ENCODE data around the gene SUFU.

DNA sequence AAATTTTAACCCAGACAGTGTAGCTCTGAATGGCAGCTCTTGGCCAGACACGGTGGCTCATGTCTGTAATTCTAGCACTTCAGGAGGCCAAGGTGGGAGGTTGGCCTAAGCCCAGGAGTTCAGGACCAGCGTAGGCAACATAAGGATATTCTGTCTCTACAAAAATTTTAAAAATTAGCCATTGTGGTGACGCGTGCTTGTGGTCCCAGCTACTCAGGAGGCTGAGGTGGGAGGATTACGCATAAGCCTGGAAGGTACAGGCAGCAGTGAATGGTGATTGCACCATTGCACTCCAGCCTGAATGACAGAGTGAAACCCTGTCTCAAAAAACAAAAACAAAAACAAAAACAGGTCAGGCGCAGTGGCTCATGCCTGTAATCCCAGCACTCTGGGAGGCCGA lies 50.0 kb downstream of the SUFU start:
- TF ChIP-seq, protein P1, sequence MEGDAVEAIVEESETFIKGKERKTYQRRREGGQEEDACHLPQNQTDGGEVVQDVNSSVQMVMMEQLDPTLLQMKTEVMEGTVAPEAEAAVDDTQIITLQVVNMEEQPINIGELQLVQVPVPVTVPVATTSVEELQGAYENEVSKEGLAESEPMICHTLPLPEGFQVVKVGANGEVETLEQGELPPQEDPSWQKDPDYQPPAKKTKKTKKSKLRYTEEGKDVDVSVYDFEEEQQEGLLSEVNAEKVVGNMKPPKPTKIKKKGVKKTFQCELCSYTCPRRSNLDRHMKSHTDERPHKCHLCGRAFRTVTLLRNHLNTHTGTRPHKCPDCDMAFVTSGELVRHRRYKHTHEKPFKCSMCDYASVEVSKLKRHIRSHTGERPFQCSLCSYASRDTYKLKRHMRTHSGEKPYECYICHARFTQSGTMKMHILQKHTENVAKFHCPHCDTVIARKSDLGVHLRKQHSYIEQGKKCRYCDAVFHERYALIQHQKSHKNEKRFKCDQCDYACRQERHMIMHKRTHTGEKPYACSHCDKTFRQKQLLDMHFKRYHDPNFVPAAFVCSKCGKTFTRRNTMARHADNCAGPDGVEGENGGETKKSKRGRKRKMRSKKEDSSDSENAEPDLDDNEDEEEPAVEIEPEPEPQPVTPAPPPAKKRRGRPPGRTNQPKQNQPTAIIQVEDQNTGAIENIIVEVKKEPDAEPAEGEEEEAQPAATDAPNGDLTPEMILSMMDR (conservative IDR thresholded peaks at IDR 0.05; ENCODE audit: low read depth in 2 of 2), result no peak
- TF ChIP-seq EZH2 (IDR thresholded peaks at IDR 0.05; ENCODE audit: low read depth, unreplicated experiment) (no peak), NANOG (IDR thresholded peaks at IDR 0.05; ENCODE audit: borderline replicate concordance) (no peak), EZH2phosphoT487 (IDR thresholded peaks at IDR 0.05; ENCODE audit: unreplicated experiment) (no peak), CREB1 (CRISPR knock-in tag; IDR thresholded peaks at IDR 0.05; ENCODE audit: low read depth) (no peak), POLR2AphosphoS5 (IDR thresholded peaks at IDR 0.05; ENCODE audit: low read depth) (no peak), ZNF331 (CRISPR knock-in tag; IDR thresholded peaks at IDR 0.05; ENCODE audit: low read depth) (no peak)
- TF ChIP-seq, protein P2, sequence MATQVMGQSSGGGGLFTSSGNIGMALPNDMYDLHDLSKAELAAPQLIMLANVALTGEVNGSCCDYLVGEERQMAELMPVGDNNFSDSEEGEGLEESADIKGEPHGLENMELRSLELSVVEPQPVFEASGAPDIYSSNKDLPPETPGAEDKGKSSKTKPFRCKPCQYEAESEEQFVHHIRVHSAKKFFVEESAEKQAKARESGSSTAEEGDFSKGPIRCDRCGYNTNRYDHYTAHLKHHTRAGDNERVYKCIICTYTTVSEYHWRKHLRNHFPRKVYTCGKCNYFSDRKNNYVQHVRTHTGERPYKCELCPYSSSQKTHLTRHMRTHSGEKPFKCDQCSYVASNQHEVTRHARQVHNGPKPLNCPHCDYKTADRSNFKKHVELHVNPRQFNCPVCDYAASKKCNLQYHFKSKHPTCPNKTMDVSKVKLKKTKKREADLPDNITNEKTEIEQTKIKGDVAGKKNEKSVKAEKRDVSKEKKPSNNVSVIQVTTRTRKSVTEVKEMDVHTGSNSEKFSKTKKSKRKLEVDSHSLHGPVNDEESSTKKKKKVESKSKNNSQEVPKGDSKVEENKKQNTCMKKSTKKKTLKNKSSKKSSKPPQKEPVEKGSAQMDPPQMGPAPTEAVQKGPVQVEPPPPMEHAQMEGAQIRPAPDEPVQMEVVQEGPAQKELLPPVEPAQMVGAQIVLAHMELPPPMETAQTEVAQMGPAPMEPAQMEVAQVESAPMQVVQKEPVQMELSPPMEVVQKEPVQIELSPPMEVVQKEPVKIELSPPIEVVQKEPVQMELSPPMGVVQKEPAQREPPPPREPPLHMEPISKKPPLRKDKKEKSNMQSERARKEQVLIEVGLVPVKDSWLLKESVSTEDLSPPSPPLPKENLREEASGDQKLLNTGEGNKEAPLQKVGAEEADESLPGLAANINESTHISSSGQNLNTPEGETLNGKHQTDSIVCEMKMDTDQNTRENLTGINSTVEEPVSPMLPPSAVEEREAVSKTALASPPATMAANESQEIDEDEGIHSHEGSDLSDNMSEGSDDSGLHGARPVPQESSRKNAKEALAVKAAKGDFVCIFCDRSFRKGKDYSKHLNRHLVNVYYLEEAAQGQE (IDR thresholded peaks at IDR 0.05; ENCODE audit: unreplicated experiment), result no peak
- TF ChIP-seq, protein P3, sequence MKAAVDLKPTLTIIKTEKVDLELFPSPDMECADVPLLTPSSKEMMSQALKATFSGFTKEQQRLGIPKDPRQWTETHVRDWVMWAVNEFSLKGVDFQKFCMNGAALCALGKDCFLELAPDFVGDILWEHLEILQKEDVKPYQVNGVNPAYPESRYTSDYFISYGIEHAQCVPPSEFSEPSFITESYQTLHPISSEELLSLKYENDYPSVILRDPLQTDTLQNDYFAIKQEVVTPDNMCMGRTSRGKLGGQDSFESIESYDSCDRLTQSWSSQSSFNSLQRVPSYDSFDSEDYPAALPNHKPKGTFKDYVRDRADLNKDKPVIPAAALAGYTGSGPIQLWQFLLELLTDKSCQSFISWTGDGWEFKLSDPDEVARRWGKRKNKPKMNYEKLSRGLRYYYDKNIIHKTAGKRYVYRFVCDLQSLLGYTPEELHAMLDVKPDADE (IDR thresholded peaks at IDR 0.05), result no peak
